Heart left ventricle (tissue), 16 donors: ENCODE data around the gene LBX2. TPM values are rescaled to one million over a fixed set of nuclear protein-coding genes. Genes with fewer than 3 reads are reported as not detected.

Experiments used
- ATAC-seq, 4 donors: fragments of 200-7000 bp; cut with Tn5 transposase; one replicate each; pipeline ENCODE4 v1.9.1; 2020 to 2022; ENCODE audit warnings: moderate library complexity in 4 of 4, mild to moderate bottlenecking in 3 of 4, moderate number of reproducible peaks in 1 of 4
- DNase-seq, 5 donors: peaks; one replicate each; pipeline ENCODE4 v3.0.0-alpha.2; 2020
- H3K27ac ChIP-seq, 12 donors: fragments of 200-600 bp; sonication (generic) in 4 of 12; one replicate each; pipeline versions ENCODE4 v1.5.0 to v1.8.0; 2016 to 2022; ENCODE audit warnings: mild to moderate bottlenecking in 2 of 12
- H3K27me3 ChIP-seq, 9 donors: fragments of 200-600 bp; sonication (generic) in 2 of 9; one replicate each; pipeline versions ENCODE4 v1.5.1 to v1.8.0; 2016 to 2022; ENCODE audit warnings: mild to moderate bottlenecking in 3 of 9
- H3K36me3 ChIP-seq, 9 donors: fragments of 200-600 bp; sonication (generic) in 2 of 9; one replicate each; pipeline versions ENCODE4 v1.5.0 to v1.8.0; 2018 to 2022; ENCODE audit warnings: mild to moderate bottlenecking in 2 of 9
- H3K4me1 ChIP-seq, 12 donors: fragments of 200-600 bp; sonication (generic) in 4 of 12; one replicate each; pipeline versions ENCODE4 v1.5.0 to v1.8.0; 2016 to 2022; ENCODE audit warnings: mild to moderate bottlenecking in 3 of 12
- H3K4me3 ChIP-seq, 12 donors: fragments of 200-600 bp; sonication (generic) in 4 of 12; one replicate each; pipeline versions ENCODE4 v1.5.0 to v1.8.0; 2017 to 2022; ENCODE audit warnings: mild to moderate bottlenecking in 9 of 12, moderate library complexity in 4 of 12
- H3K9me3 ChIP-seq, 12 donors: fragments of 200-600 bp; sonication (generic) in 4 of 12; one replicate each; pipeline versions ENCODE4 v1.5.0 to v1.8.0; 2016 to 2022; ENCODE audit warnings: mild to moderate bottlenecking in 1 of 12
- POLR2A ChIP-seq, 2 donors: fragments of 450-650 bp; IDR thresholded peaks; one replicate each; pipeline ENCODE4 v1.6.1; 2017; ENCODE audit warnings: antibody characterized with exemption in 2 of 2, mild to moderate bottlenecking in 2 of 2, moderate library complexity in 2 of 2
- WGBS, 4 donors: extraction: QIAGEN DNeasy Blood & Tissue Kit in 2 of 4; methylation state at CpG; one replicate each; pipeline versions ENCODE4 v1.1.5 to v1.1.7; 2013 to 2018; 5-methylcytosine and 5-hydroxymethylcytosine counted together
- intact Hi-C, 10 donors: fragments of 100-400 bp; cut with DNase I; formaldehyde crosslinking; loops; one replicate each; pipeline versions ENCODE4 v1.11.1 to v1.14.2; 2022
- polyA plus RNA-seq, 2 donors: library from polyadenylated mRNA; stranded (reverse); fragments of 200-250 nt; gene quantifications; one replicate each; pipeline ENCODE4 v1.2.3, GENCODE V29; 2013
- total RNA-seq, 9 donors: library from RNA; depleted of rRNA in 2 of 9; stranded (reverse); fragments of >200 nt in 2 of 9; fragmentation: NEBNext Ultra II Directional in 3 of 9; extraction: Animal tissue kit (Norgen Biotek cat#: 25700) in 3 of 9; gene quantifications; one replicate each; pipeline versions ENCODE4 v1.1.0 to v1.2.4, GENCODE V29; 2016 to 2023
- TF ChIP-seq, protein P1 (sequence below), 12 donors: fragments of 200-600 bp; sonication (generic) in 4 of 12; IDR thresholded peaks; one replicate each; pipeline versions ENCODE4 v1.5.0 to v1.8.0; 2018 to 2022; ENCODE audit warnings: antibody characterized with exemption in 12 of 12, mild to moderate bottlenecking in 5 of 12
- donor health status: ischemic (EF 13 %, LVEDD 7.1; RV severe dilation, severe dysfunction).
- donor health status: healthy with polysubstance abuse.
- donor health status: DM: no; HTN: yes; CAD: no.
- donor health status: DM: no; HTN: no; CAD: no.
- donor health status: ischemic (EF 25% LVEDD 6.9; RV normal size, moderate dysfunction).
- donor health status: ischemic (EF 25% LVEDD 5.7; RV mildly dilated, moderate dysfunction).
- donor health status: healthy.
- donor health status: DM: yes; HTN: yes; CAD: no.
- donor health status: ischemic (EF 35%, LVEDD 5.7; RV mildly dilated, moderate dysfunction).
- donor health status: nonischemic (EF 11% LVEDD 7.7; RV severe dilation, severe dysfunction).
- donor health status: DM: yes; HTN: yes; CAD: no.
- donor health status: PGD.
- donor health status: ischemic (EF 29% LVEDD 5.4; RV normal size, mild dysfunction).
- donor health status: nonischemic (EF 23%, LVEDD 6.1; RV moderate dilation, normal function).

The LBX2 gene
- total and polyA plus RNA-seq, 11 donors = 0.14 to 1.7 (median 0.67) TPM; not detected in 2

DNA sequence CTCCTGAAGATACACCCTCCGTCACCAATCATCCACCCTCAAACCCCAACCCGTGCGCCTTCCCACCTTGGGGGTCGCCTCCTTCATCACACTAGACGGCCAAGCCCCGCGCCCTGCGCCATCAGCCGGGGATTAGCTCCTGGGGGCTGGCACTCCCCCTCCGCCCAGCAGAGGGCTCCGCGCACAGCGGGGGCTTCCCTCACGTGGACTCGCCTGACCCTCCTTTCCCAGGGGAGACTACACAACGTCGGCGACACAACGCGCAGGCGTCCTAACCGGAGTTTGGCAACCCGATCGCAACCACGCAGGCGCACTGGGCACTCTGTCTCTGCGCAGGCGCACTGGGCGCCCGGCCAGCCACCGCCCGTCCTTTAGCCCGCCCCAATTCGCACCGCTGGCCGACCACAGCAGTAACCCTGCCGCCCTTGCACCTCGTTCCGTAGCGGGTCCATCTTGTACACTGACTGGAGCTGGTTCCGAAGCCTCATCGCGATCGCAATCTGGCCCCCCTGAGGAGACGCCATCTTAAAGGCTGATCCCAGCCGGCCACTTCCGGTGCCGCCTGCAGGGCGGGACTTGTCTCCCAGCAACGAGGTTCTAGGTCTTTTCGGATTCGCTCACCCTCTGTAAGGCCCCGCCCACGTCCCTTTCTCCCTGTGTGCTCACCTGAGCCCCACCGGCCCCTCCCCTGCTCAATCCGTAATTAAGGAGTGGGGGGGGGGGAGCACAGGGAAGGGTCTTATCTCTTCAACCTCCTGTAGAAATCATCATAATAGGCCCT lies 7.9 kb upstream of the LBX2 start, which contains the start of gene PCGF1:
Gene PCGF1, minus strand, starts transcription at position 551 of the 781 bp plus-strand sequence. Its CDS starts 27 bp downstream, at position 524.
- Histone ChIP-seq H3K9me3 (no peaks in the 10 kb centered on the region), H3K27me3 (peaks cover 9 to 53% (median 23%) of the 10 kb centered on the region in 9 donors), H3K4me3 (peak within 1 kb of the TSS; percentile 41 to 92 (median 78)), H3K27ac (peak within 1 kb of the TSS; percentile 95 to 100 (median 98)), H3K4me1 (peaks cover 4 to 55% (median 35%) of the 10 kb centered on the region in 12 donors), H3K36me3 (peaks cover 0 to 18% (median 15%) of the 10 kb centered on the region in 9 donors)
- DNase-seq (peak; percentile 99 to 100 (median 99)), ATAC-seq (peak; percentile 95 to 97 (median 96))
- intact Hi-C loops = loop anchor here in 4 of 10 donors (1.0 to 5.0 kb wide), 6 partner anchors 21 to 80 kb away; partner anchors contain the start of genes AUP1 (in 2 of the 4), HTRA2 (in 2 of the 4), TTC31 (in 2 of the 4) and CCDC142 (in 1 of the 4)
- WGBS, 4 donors = 0 to 2% (median 1%) methylated on average over 16 to 56 of the region's 56 CpGs
- TF ChIP-seq, protein P1, sequence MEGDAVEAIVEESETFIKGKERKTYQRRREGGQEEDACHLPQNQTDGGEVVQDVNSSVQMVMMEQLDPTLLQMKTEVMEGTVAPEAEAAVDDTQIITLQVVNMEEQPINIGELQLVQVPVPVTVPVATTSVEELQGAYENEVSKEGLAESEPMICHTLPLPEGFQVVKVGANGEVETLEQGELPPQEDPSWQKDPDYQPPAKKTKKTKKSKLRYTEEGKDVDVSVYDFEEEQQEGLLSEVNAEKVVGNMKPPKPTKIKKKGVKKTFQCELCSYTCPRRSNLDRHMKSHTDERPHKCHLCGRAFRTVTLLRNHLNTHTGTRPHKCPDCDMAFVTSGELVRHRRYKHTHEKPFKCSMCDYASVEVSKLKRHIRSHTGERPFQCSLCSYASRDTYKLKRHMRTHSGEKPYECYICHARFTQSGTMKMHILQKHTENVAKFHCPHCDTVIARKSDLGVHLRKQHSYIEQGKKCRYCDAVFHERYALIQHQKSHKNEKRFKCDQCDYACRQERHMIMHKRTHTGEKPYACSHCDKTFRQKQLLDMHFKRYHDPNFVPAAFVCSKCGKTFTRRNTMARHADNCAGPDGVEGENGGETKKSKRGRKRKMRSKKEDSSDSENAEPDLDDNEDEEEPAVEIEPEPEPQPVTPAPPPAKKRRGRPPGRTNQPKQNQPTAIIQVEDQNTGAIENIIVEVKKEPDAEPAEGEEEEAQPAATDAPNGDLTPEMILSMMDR (IDR thresholded peaks at IDR 0.05) = peak; percentile 21 to 64 (median 42)
- TF ChIP-seq POLR2A (IDR thresholded peaks at IDR 0.05) = peak in 1 of 2 donors; percentile 55

DNA sequence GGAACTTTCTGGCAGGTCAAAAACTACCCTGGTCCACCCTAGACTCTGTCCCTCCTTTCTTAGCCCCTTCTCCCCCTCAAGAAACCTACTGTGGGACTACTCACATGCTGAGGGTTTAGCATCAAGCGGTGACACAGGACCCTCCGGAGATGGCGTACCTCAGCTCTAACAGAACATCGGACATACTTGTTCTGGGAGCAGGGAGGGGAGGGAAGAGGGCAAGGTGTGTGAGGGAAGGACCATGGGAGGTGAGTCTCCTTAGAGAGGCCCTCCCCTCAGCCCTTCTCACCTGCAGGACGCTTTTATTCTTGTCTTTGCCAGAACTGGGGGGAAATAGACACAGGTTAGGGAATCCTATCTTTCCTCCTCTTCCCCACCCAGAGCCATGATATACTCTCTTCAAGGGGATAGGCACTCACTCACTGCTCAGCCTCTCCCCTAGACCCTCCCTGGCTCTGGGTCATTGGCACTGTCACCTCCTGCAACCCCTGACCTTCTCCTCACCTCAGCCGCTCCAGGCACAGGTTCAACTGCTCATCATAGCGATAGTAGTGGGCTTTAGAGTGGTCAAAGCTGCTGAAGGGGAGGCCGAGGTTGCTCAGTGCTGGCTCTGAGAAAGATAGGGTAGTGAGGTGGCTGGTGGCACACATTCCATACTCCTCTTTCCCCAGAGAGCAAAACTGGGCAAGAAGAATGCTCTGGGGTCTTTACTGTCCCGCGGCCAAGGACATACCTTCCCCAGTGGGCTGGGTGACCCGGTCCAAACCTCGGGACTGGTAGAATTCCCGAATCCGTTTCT lies 6.2 kb upstream of the LBX2 start:
- Histone ChIP-seq H3K27me3 (peaks cover 0 to 53% (median 10%) of the 10 kb centered on the region in 9 donors), H3K4me3 (peak overlapping the region in 5 of 12 donors; percentile 75 to 87 (median 82)), H3K9me3 (no peaks in the 10 kb centered on the region), H3K36me3 (peaks cover 0 to 18% (median 15%) of the 10 kb centered on the region in 9 donors), H3K27ac (peak overlapping the region in 1 of 12 donors; percentile 100), H3K4me1 (peaks cover 4 to 59% (median 39%) of the 10 kb centered on the region in 12 donors)
- DNase-seq (no peak), ATAC-seq (no peak)
- intact Hi-C loops = loop anchor here in 3 of 10 donors (2.0 to 5.0 kb wide), 4 partner anchors 23 to 82 kb away; partner anchors contain the start of genes AUP1 (in 1 of the 3), CCDC142 (in 1 of the 3), DOK1 (in 1 of the 3) and HTRA2 (in 1 of the 3)
- TF ChIP-seq POLR2A (IDR thresholded peaks at IDR 0.05) = no peak
- TF ChIP-seq, protein P1 (IDR thresholded peaks at IDR 0.05) = no peak
- 93 to 95% (median 95%) methylated on average over 14 of the region's 14 CpGs for WGBS, 4 donors

DNA sequence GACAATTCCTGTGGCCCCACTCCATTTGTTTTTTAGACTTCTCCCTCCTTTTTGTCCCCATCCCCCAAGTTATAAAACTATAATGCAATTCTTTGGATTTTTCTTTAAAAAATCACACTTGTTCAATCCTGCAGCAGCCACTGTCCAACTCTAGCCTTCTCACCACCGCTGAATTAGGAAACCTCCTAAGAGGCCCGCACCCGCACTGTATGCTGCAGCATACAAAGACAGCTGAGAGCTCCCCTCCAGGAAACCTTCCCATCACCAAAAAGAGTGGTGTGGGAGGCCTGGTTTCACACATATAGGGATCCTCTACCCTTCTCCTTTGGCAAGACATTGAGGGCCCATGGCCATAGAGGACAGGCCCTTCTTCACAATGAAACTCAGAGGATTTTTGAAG lies 5.2 kb upstream of the LBX2 start:
- intact Hi-C loops = loop anchor here in 4 of 10 donors (5.0 kb wide), 3 partner anchors 73 to 83 kb away; no protein-coding TSS in a partner anchor
- Histone ChIP-seq H3K27ac (peak overlapping the region in 3 of 12 donors; percentile 88 to 90 (median 89)), H3K9me3 (no peaks in the 10 kb centered on the region), H3K4me3 (peak overlapping the region in 8 of 12 donors; percentile 59 to 87 (median 66)), H3K27me3 (peaks cover 9 to 53% (median 21%) of the 10 kb centered on the region in 9 donors), H3K4me1 (peaks cover 7 to 63% (median 42%) of the 10 kb centered on the region in 12 donors), H3K36me3 (peaks cover 0 to 18% (median 15%) of the 10 kb centered on the region in 9 donors)
- no peak for ATAC-seq
- no peak for DNase-seq
- TF ChIP-seq POLR2A (IDR thresholded peaks at IDR 0.05) = no peak
- TF ChIP-seq, protein P1 (IDR thresholded peaks at IDR 0.05) = no peak
- 89 to 97% (median 94%) methylated on average over 3 of the region's 3 CpGs for WGBS, 4 donors
